ENCODE data around the gene GLI3.

DNA sequence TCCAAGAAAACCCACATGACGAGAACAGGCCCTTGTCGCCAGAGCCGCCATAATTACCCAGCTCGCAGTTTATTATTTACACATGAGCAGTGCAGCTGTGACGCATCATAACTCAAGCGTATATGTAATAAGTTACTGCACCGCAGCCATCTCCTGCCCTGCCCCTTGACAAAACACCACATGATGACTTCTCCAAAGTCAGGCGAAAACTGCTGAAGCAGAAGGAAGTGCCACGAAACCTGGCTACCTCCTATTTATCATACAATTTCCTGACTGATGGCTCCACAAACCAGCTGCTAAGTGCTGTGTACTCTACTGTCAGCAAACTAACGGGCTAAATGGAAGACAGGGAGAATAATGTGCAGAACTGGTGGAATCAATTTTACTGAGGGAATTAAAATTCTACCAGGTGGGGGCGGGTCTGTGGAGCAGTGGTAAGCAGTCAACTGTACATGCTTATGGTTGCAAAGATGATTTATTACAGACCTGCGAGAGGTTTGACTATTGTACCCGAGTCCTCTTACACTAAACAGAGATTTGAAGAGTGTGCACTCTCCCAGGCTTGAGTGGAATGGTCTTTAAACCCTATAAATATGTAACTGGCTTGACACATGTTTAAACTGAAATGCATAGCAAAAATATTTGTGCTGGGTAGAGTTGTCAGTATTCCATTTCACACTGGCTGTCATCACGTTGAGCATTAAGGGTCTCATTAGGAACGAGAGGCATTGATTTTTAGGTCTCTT, 156.0 kb downstream of the GLI3 start:
- TF ChIP-seq CTCF (conservative IDR thresholded peaks at IDR 0.05) (no peak), EZH2 (IDR thresholded peaks at IDR 0.05; ENCODE audit: low read depth) (no peak)
